H9 (cell line): ENCODE measurements around the gene PKMYT1. TPM values are rescaled to one million over a fixed set of nuclear protein-coding genes. Genes with fewer than 3 reads are reported as not detected.

Source experiments
- DNase-seq: peaks from one replicate; pipeline ENCODE4 v3.0.0-alpha.2; 2017
- H2AFZ ChIP-seq: one replicate; pipeline ENCODE4 v1.6.1; 2013; ENCODE audit warnings: mild to moderate bottlenecking, low read length, control low read depth, moderate library complexity
- H2AK5ac ChIP-seq: 2 replicates; pipeline ENCODE4 v1.6.1; 2013; ENCODE audit warnings: low read length, control low read depth, mixed read lengths; ENCODE audit not compliant: insufficient read length
- H2BK120ac ChIP-seq: one replicate; pipeline ENCODE4 v1.6.1; 2013; ENCODE audit warnings: low read depth, mild to moderate bottlenecking, low read length, control low read depth, inconsistent platforms; ENCODE audit not compliant: poor library complexity, severe bottlenecking
- H2BK12ac ChIP-seq: 2 replicates; pipeline ENCODE4 v1.6.1; 2013; ENCODE audit warnings: low read length, control low read depth, mixed read lengths, low read depth; ENCODE audit not compliant: insufficient read length
- H2BK15ac ChIP-seq: 2 replicates; pipeline ENCODE4 v1.6.1; 2013; ENCODE audit warnings: low read depth, low read length, control low read depth
- H2BK20ac ChIP-seq: one replicate; pipeline ENCODE4 v1.6.1; 2013; ENCODE audit warnings: low read depth, mild to moderate bottlenecking, low read length, control low read depth, inconsistent platforms; ENCODE audit not compliant: poor library complexity, severe bottlenecking
- H2BK5ac ChIP-seq: 2 replicates; pipeline ENCODE4 v1.6.1; 2013; ENCODE audit warnings: low read length, control low read depth, mixed read lengths; ENCODE audit not compliant: insufficient read length
- H3K14ac ChIP-seq: 2 replicates; pipeline ENCODE4 v1.6.1; 2013; ENCODE audit warnings: low read length, control low read depth; ENCODE audit not compliant: insufficient read depth
- H3K18ac ChIP-seq: 2 replicates; pipeline ENCODE4 v1.6.1; 2013; ENCODE audit warnings: low read depth, mild to moderate bottlenecking, mixed read lengths, low read length, control low read depth; ENCODE audit not compliant: insufficient read length
- H3K23ac ChIP-seq: 2 replicates; pipeline ENCODE4 v1.6.1; 2013; ENCODE audit warnings: low read length, control low read depth, mixed read lengths, low read depth; ENCODE audit not compliant: insufficient read length
- H3K23me2 ChIP-seq: 2 replicates; pipeline ENCODE4 v1.6.1; 2013; ENCODE audit warnings: low read depth, mild to moderate bottlenecking, mixed read lengths, low read length, control low read depth; ENCODE audit not compliant: insufficient read length, poor library complexity, severe bottlenecking
- H3K27ac ChIP-seq: 2 replicates; pipeline ENCODE4 v1.5.1; 2013; ENCODE audit warnings: low read length, control low read depth, mixed read lengths, low read depth; ENCODE audit not compliant: insufficient read length
- H3K27me3 ChIP-seq: 2 replicates; pipeline ENCODE4 v1.6.1; 2013; ENCODE audit warnings: low read length, control low read depth, inconsistent platforms; ENCODE audit not compliant: insufficient read depth
- H3K4ac ChIP-seq: 2 replicates; pipeline ENCODE4 v1.6.1; 2013; ENCODE audit warnings: low read depth, mild to moderate bottlenecking, control low read depth, inconsistent platforms, low read length, moderate library complexity
- H3K4me1 ChIP-seq: 2 replicates; pipeline ENCODE4 v1.6.1; 2013; ENCODE audit warnings: low read length, control low read depth, inconsistent platforms; ENCODE audit not compliant: insufficient read depth
- H3K4me2 ChIP-seq: 2 replicates; pipeline ENCODE4 v1.6.1; 2013; ENCODE audit warnings: low read length, control low read depth, mixed read lengths; ENCODE audit not compliant: insufficient read length, insufficient read depth
- H3K56ac ChIP-seq: 2 replicates; pipeline ENCODE4 v1.6.1; 2013; ENCODE audit warnings: low read depth, mild to moderate bottlenecking, mixed read lengths, low read length, control low read depth; ENCODE audit not compliant: insufficient read length
- H3K79me1 ChIP-seq: 2 replicates; pipeline ENCODE4 v1.6.1; 2013; ENCODE audit warnings: low read depth, mild to moderate bottlenecking, moderate library complexity, low read length, control low read depth, inconsistent platforms; ENCODE audit not compliant: insufficient read depth, poor library complexity, severe bottlenecking
- H3K79me2 ChIP-seq: 2 replicates; pipeline ENCODE4 v1.6.1; 2013; ENCODE audit warnings: low read length, control low read depth, inconsistent platforms; ENCODE audit not compliant: insufficient read depth
- H3K9ac ChIP-seq: 2 replicates; pipeline ENCODE4 v1.6.1; 2013; ENCODE audit warnings: low read length, control low read depth, mixed read lengths; ENCODE audit not compliant: insufficient read length; ENCODE audit errors: extremely low read depth
- H3K9me3 ChIP-seq: one replicate; pipeline ENCODE4 v1.6.1; 2013; ENCODE audit warnings: low read depth, low read length, inconsistent platforms; ENCODE audit not compliant: control insufficient read depth
- H3T11ph ChIP-seq: one replicate; pipeline ENCODE4 v1.6.1; 2013; ENCODE audit warnings: mild to moderate bottlenecking, low read length, control low read depth, inconsistent platforms
- H4K20me1 ChIP-seq: one replicate; pipeline ENCODE4 v1.6.1; 2013; ENCODE audit not compliant: control insufficient read depth, insufficient read length, insufficient read depth
- H4K5ac ChIP-seq: 2 replicates; pipeline ENCODE4 v1.6.1; 2013; ENCODE audit warnings: low read depth, mild to moderate bottlenecking, mixed read lengths, low read length, control low read depth; ENCODE audit not compliant: insufficient read length
- H4K8ac ChIP-seq: replicated peaks from 2 replicates; pipeline ENCODE4 v1.6.1; 2013; ENCODE audit warnings: low read length, control low read depth, mixed read lengths, low read depth; ENCODE audit not compliant: insufficient read length
- H4K91ac ChIP-seq: 2 replicates; pipeline ENCODE4 v1.6.1; 2013; ENCODE audit warnings: low read depth, mild to moderate bottlenecking, moderate library complexity, mixed read lengths, low read length, control low read depth; ENCODE audit not compliant: insufficient read length
- H3K27ac Mint-ChIP-seq, 3 experiments: 2 replicates in 2 of 3; 3 replicates in 1 of 3; pipeline ENCODE4 v1.8.0; 2020 to 2021; ENCODE audit warnings: mixed read lengths in 3 of 3, mild to moderate bottlenecking in 1 of 3, moderate library complexity in 1 of 3
- H3K27me3 Mint-ChIP-seq: 2 replicates; pipeline ENCODE4 v1.8.0; 2021; ENCODE audit warnings: low read depth, mild to moderate bottlenecking, moderate library complexity, mixed read lengths
- H3K36me3 Mint-ChIP-seq, 3 experiments: 2 replicates in 2 of 3; 3 replicates in 1 of 3; pipeline ENCODE4 v1.8.0; 2020 to 2021; ENCODE audit warnings: low read depth in 3 of 3, mixed read lengths in 3 of 3; ENCODE audit not compliant: insufficient read depth in 1 of 3
- H3K4me1 Mint-ChIP-seq, 2 experiments: 2 replicates each; pipeline ENCODE4 v1.8.0; 2020; ENCODE audit warnings: mixed read lengths in 2 of 2
- H3K4me3 Mint-ChIP-seq, 2 experiments: 2 replicates in 1 of 2; 3 replicates in 1 of 2; pipeline ENCODE4 v1.8.0; 2020 to 2021; ENCODE audit warnings: mild to moderate bottlenecking in 2 of 2, mixed read lengths in 2 of 2, moderate library complexity in 1 of 2
- H3K9me3 Mint-ChIP-seq, 2 experiments: 2 replicates in 1 of 2; 3 replicates in 1 of 2; pipeline ENCODE4 v1.8.0; 2020; ENCODE audit warnings: mild to moderate bottlenecking in 2 of 2, mixed read lengths in 2 of 2, moderate library complexity in 1 of 2
- WGBS: extraction: QIAGEN DNeasy Blood & Tissue Kit; methylation state at CpG from one replicate; pipeline ENCODE4 v1.1.7; 2013; ENCODE audit warnings: missing lambda C conversion rate, low lambda C conversion rate, mixed read lengths; ENCODE audit not compliant: insufficient read length; ENCODE audit errors: extremely low coverage; 5-methylcytosine and 5-hydroxymethylcytosine counted together
- total RNA-seq: library from RNA; stranded (reverse); gene quantifications from 2 replicates; pipeline ENCODE4 v1.2.1, GENCODE V29; 2021
- TF ChIP-seq, protein P1 (sequence below): fragments of 200-600 bp; sonication (generic); conservative IDR thresholded peaks from 3 replicates; pipeline ENCODE4 v1.8.0; 2021; ENCODE audit warnings: antibody characterized with exemption, mild to moderate bottlenecking

The PKMYT1 gene
- total RNA-seq, 1 experiment from 2014 or later = 114 TPM

DNA sequence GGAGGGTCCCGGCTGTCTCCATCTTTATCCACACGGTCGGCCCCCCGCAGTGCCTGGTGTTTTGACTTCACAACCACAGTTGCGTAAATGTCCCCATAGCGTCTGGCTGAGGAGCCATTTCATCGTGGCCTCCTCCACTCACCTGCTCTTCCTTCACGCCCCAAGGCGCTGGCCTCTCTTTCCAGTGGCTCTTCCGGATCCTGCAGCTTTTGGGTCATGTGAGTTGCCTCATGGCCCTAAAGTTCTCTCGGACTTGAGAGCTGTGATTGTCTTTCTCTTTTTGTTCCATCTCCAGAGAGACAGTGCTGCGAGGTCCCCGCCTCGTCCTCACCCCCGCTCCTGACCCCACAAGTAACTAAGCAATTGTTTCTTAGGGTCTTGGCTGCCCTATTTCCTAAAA lies 45.8 kb downstream of the PKMYT1 start:
- Mint-ChIP-seq H3K9me3 (no peaks in the 10 kb centered on the region), H3K4me3 (0 out of 5 replicates have a peak overlapping the region, but pooled peaks of 1 of the 2 experiments have one; percentile 7), H3K27me3 (no peaks in the 10 kb centered on the region), H3K36me3 (peaks cover 7 to 18% (median 12%) of the 10 kb centered on the region in 3 experiments), H3K4me1 (no peaks in the 10 kb centered on the region), H3K27ac (peak overlapping the region in 2 of 3 experiments; percentile 5 to 63; a peak in 3 of 7 replicates)
- Histone ChIP-seq H4K5ac (no peak overlapping the region), H4K8ac (no peak overlapping the region), H2BK15ac (no peak overlapping the region), H3K56ac (no peak overlapping the region), H3K23ac (no peak overlapping the region), H4K20me1 (no peaks in the 10 kb centered on the region), H3K4me2 (no peak overlapping the region), H3K4me1 (no peaks in the 10 kb centered on the region), H3K9ac (no peak overlapping the region), H2AK5ac (no peak overlapping the region), H2BK12ac (no peak overlapping the region), H2AFZ (no peak overlapping the region), H2BK120ac (no peak overlapping the region), H3K14ac (no peak overlapping the region), H3K23me2 (no peaks in the 10 kb centered on the region), H3K27me3 (no peaks in the 10 kb centered on the region), H3K4ac (no peak overlapping the region), H2BK5ac (no peak overlapping the region), H2BK20ac (no peak overlapping the region), H3K9me3 (no peaks in the 10 kb centered on the region), H3T11ph (no peak overlapping the region), H4K91ac (no peak overlapping the region), H3K79me2 (no peaks in the 10 kb centered on the region), H3K27ac (no peak overlapping the region), H3K79me1 (no peaks in the 10 kb centered on the region), H3K18ac (no peak overlapping the region)
- no CpG with 5 or more reads among the region's 15 CpGs for WGBS
- no peak for DNase-seq
- TF ChIP-seq, protein P1, sequence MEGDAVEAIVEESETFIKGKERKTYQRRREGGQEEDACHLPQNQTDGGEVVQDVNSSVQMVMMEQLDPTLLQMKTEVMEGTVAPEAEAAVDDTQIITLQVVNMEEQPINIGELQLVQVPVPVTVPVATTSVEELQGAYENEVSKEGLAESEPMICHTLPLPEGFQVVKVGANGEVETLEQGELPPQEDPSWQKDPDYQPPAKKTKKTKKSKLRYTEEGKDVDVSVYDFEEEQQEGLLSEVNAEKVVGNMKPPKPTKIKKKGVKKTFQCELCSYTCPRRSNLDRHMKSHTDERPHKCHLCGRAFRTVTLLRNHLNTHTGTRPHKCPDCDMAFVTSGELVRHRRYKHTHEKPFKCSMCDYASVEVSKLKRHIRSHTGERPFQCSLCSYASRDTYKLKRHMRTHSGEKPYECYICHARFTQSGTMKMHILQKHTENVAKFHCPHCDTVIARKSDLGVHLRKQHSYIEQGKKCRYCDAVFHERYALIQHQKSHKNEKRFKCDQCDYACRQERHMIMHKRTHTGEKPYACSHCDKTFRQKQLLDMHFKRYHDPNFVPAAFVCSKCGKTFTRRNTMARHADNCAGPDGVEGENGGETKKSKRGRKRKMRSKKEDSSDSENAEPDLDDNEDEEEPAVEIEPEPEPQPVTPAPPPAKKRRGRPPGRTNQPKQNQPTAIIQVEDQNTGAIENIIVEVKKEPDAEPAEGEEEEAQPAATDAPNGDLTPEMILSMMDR = no peak
